Renal cortical epithelial cell (primary cell): ENCODE data around the gene HAUS5. TPM values are rescaled to one million over a fixed set of nuclear protein-coding genes. Genes with fewer than 3 reads are reported as not detected.
A peak's percentile ranks its signal among the peaks of the same experiment; 100 is the strongest.
"Not testable (repeated sequence)": the region's sequence is repeated elsewhere in the genome, so short reads cannot be mapped to it uniquely, and the experiment has no call there.

Source experiments
- DNase-seq: peaks from one replicate; pipeline ENCODE4 v3.0.0-alpha.2; 2011; ENCODE audit warnings: low read depth
- total RNA-seq: library from RNA; depleted of rRNA; stranded (reverse); fragments of >200 nt; gene quantifications from 2 replicates; pipeline ENCODE4 v1.2.3, GENCODE V29; 2014

HAUS5 gene
- total RNA-seq, 1 donor from 2014 or later, result 5.1 TPM

- no peak for DNase-seq
These were observed 30.3 kb downstream of the HAUS5 start for GRCh38 chr19:35642798-35643254.

GRCh38 chr19:35643255-35644205, 31.0 kb downstream of the HAUS5 start:
- DNase-seq, result peak; percentile 38

GRCh38 chr19:35644206-35644986, 31.9 kb downstream of the HAUS5 start:
- DNase-seq, result peak; percentile 86

- DNase-seq, result peak; percentile 12
These were observed 32.6 kb downstream of the HAUS5 start for GRCh38 chr19:35644987-35645679.

GRCh38 chr19:35645680-35646511, 33.4 kb downstream of the HAUS5 start:
- DNase-seq, result no peak

GRCh38 chr19:35648017-35648961, 35.8 kb downstream of the HAUS5 start, which contains the start of gene COX6B1:
TSS of gene COX6B1 (plus strand) at chr19:35648323. CDS start at chr19:35651244, 2,921 bp downstream.
- peak; percentile 97 for DNase-seq

- no peak for DNase-seq
These were observed 38.0 kb downstream of the HAUS5 start for GRCh38 chr19:35650581-35650980.

GRCh38 chr19:35654828-35655227, 42.3 kb downstream of the HAUS5 start:
- DNase-seq, result not testable (repeated sequence)

GRCh38 chr19:35655600-35655999, 43.1 kb downstream of the HAUS5 start:
- DNase-seq, result no peak

GRCh38 chr19:35656700-35657099, 44.2 kb downstream of the HAUS5 start:
- no peak for DNase-seq

GRCh38 chr19:35657904-35658700, 45.6 kb downstream of the HAUS5 start:
- DNase-seq, result no peak

- no peak for DNase-seq
These were observed 49.4 kb downstream of the HAUS5 start for GRCh38 chr19:35661995-35662340.

- no peak for DNase-seq
These were observed 51.4 kb downstream of the HAUS5 start for GRCh38 chr19:35663981-35664380.

GRCh38 chr19:35665157-35665556, 52.6 kb downstream of the HAUS5 start:
- DNase-seq, result no peak

GRCh38 chr19:35665604-35666003, 53.1 kb downstream of the HAUS5 start:
- DNase-seq, result no peak

- DNase-seq, result no peak
These were observed 53.8 kb downstream of the HAUS5 start, which contains the start of gene UPK1A for GRCh38 chr19:35666251-35666913. TSS of gene UPK1A (plus strand) at chr19:35666517. CDS start at chr19:35666813, 296 bp downstream.

GRCh38 chr19:35669566-35669965, 57.0 kb downstream of the HAUS5 start:
- no peak for DNase-seq

- no peak for DNase-seq
These were observed 57.4 kb downstream of the HAUS5 start for GRCh38 chr19:35669974-35670373.
